Ovary (tissue), 3 donors: ENCODE measurements around the gene CYP46A1.

ENCODE experiments used
- CTCF ChIP-seq, 3 donors: fragments of 450-650 bp in 2 of 3; fragments of 200-600 bp in 1 of 3; IDR thresholded peaks; one replicate each; pipeline versions ENCODE4 v1.5.1 to v1.8.0; 2016 to 2022; ENCODE audit warnings: antibody characterized with exemption in 3 of 3, mild to moderate bottlenecking in 1 of 3
- EP300 ChIP-seq: sonication (generic); formaldehyde crosslinking; IDR thresholded peaks from one replicate; pipeline ENCODE4 v1.6.1; 2017; ENCODE audit warnings: antibody characterized with exemption
- donor health status: DM: no; HTN: no; CAD: no.

GRCh38 chr14:99666533-99666932 lies 17.6 kb upstream of the CYP46A1 start:
- no peak for TF ChIP-seq CTCF (IDR thresholded peaks at IDR 0.05)
- no peak for TF ChIP-seq EP300
